Measurements from ENCODE around the gene WNT5A.

The WNT5A gene

DNA sequence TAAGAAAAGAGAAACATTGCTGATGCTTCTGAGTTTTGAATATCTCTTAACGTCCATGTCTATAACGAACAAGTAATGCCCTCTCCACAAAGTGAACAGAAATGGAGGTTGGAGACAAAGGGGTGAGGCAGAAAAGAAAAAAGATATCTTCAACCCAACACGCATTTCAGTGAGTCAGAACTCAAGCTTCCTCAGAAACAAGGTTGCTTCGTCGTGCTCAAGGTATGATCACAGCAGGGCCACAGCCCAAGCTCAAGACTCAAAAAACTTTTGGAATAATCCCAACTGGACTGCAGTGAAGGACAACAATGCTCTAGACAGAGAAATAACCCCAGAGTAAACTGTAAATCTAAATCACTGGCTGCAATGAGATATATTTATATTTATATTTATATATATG, 18.9 kb downstream of the WNT5A start:
- CTCF ChIA-PET: no interaction called here
- Histone ChIP-seq H3K27ac (ENCODE audit: extremely low read depth, low read depth, low read length) (no peak overlapping the region), H3K36me3 (ENCODE audit: control insufficient read depth in 2 of 2, insufficient read depth in 1 of 2, low read length in 2 of 2) (peaks cover 0 to 42% of the 10 kb centered on the region in 2 experiments; a peak in 1 of 3 replicates), H3K4me3 (ENCODE audit: low read depth, low read length) (no peak overlapping the region), H3K9me3 (ENCODE audit: control insufficient read depth, insufficient read depth, low read depth, low read length) (no peaks in the 10 kb centered on the region), H3K4me1 (ENCODE audit: control insufficient read depth, insufficient read depth, low read length) (no peaks in the 10 kb centered on the region)
- TF ChIP-seq KLF8 (tag by site-specific recombination; IDR thresholded peaks at IDR 0.05): no peak
- no peak for TF ChIP-seq ZNF48 (tag by site-specific recombination; IDR thresholded peaks at IDR 0.05)
- TF ChIP-seq, protein P1, sequence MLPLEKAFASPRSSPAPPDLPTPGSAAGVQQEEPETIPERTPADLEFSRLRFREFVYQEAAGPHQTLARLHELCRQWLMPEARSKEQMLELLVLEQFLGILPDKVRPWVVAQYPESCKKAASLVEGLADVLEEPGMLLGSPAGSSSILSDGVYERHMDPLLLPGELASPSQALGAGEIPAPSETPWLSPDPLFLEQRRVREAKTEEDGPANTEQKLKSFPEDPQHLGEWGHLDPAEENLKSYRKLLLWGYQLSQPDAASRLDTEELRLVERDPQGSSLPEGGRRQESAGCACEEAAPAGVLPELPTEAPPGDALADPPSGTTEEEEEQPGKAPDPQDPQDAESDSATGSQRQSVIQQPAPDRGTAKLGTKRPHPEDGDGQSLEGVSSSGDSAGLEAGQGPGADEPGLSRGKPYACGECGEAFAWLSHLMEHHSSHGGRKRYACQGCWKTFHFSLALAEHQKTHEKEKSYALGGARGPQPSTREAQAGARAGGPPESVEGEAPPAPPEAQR (tag by site-specific recombination; IDR thresholded peaks at IDR 0.05): no peak
- TF ChIP-seq ZNF239 (tag by site-specific recombination; IDR thresholded peaks at IDR 0.05): no peak
- POLR2A ChIA-PET: no interaction called here

DNA sequence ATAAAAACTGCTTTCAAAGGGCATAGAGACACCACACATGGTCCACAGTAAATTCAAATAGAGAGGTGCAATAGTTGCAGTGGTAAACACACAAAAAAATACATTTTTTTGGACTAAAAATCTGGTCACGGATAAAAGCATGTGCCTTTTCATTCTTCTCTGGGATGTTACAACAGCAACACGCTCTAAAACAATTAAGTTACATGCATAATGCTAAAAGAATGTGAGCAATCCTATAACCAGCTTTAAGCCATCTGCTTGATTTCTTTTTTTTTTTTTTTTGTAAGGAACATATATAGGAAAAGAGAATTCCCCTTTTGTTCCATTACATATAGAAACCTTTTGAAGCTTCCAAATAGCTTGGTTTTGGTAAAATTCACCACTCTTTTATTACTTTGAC, 20.0 kb downstream of the WNT5A start:
- Histone ChIP-seq H3K9me3 (ENCODE audit: control insufficient read depth, insufficient read depth, low read depth, low read length) (no peaks in the 10 kb centered on the region), H3K27ac (ENCODE audit: extremely low read depth, low read depth, low read length) (no peak overlapping the region), H3K36me3 (ENCODE audit: control insufficient read depth in 2 of 2, insufficient read depth in 1 of 2, low read length in 2 of 2) (peaks cover 0 to 33% of the 10 kb centered on the region in 2 experiments; a peak in 1 of 3 replicates), H3K4me3 (ENCODE audit: low read depth, low read length) (no peak overlapping the region), H3K4me1 (ENCODE audit: control insufficient read depth, insufficient read depth, low read length) (no peaks in the 10 kb centered on the region)
- CTCF ChIA-PET: interaction anchor here (0.6 kb wide), 2 partner anchors 254 to 930 kb away, joined by 3 read pairs; no protein-coding TSS in a partner anchor
- TF ChIP-seq GLIS2 (tag by site-specific recombination; IDR thresholded peaks at IDR 0.05): no peak
- TF ChIP-seq ZNF558 (tag by site-specific recombination; IDR thresholded peaks at IDR 0.05): no peak
- TF ChIP-seq ZNF776 (tag by site-specific recombination; IDR thresholded peaks at IDR 0.05; ENCODE audit: borderline replicate concordance): no peak
- TF ChIP-seq ZNF23 (tag by site-specific recombination; IDR thresholded peaks at IDR 0.05; ENCODE audit: borderline replicate concordance): no peak
- no peak for TF ChIP-seq ZNF19 (tag by site-specific recombination; IDR thresholded peaks at IDR 0.05; ENCODE audit: low read depth)
- POLR2A ChIA-PET: interaction anchor here (0.6 kb wide), 1 partner anchor 339 kb away, joined by 3 read pairs; no protein-coding TSS in a partner anchor

DNA sequence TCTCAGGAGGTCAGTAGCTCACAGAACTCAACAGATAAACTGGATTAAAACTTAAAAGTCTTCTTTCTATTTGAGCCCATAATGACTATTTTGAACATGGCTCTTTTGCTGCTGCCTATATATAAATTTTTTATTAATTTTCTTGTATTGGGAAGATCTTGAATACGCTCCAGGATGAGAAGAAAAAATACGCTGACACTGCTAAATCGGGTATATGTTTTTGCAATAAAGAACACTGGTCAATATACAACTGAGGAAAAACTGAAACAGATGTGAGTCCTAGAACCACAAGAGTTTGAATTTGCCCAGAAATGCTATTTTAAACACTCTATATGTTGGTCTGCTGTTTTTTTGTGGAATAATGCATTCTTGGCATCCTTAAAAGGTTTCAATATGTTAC, 20.6 kb downstream of the WNT5A start:
- POLR2A ChIA-PET: no interaction called here
- CTCF ChIA-PET: no interaction called here
- H3K4me3 ChIP-seq (ENCODE audit: low read depth, low read length): no peak overlapping the region

More for the DNA sequence above, 20.6 kb downstream of the WNT5A start:
- no peaks in the 10 kb centered on the region for H3K4me1 ChIP-seq (ENCODE audit: control insufficient read depth, insufficient read depth, low read length)
- peaks cover 0 to 30% of the 10 kb centered on the region in 2 experiments; a peak in 1 of 3 replicates for H3K36me3 ChIP-seq (ENCODE audit: control insufficient read depth in 2 of 2, insufficient read depth in 1 of 2, low read length in 2 of 2)
- no peak overlapping the region for H3K27ac ChIP-seq (ENCODE audit: extremely low read depth, low read depth, low read length)
- TF ChIP-seq, protein P2, sequence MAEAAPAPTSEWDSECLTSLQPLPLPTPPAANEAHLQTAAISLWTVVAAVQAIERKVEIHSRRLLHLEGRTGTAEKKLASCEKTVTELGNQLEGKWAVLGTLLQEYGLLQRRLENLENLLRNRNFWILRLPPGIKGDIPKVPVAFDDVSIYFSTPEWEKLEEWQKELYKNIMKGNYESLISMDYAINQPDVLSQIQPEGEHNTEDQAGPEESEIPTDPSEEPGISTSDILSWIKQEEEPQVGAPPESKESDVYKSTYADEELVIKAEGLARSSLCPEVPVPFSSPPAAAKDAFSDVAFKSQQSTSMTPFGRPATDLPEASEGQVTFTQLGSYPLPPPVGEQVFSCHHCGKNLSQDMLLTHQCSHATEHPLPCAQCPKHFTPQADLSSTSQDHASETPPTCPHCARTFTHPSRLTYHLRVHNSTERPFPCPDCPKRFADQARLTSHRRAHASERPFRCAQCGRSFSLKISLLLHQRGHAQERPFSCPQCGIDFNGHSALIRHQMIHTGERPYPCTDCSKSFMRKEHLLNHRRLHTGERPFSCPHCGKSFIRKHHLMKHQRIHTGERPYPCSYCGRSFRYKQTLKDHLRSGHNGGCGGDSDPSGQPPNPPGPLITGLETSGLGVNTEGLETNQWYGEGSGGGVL (tag by site-specific recombination; IDR thresholded peaks at IDR 0.05): no peak
- TF ChIP-seq ZNF624 (tag by site-specific recombination; IDR thresholded peaks at IDR 0.05): no peak
- TF ChIP-seq ZNF658 (tag by site-specific recombination; IDR thresholded peaks at IDR 0.05): no peak
- no peak for TF ChIP-seq ZNF391 (tag by site-specific recombination; IDR thresholded peaks at IDR 0.05; ENCODE audit: borderline replicate concordance, low read depth)
- TF ChIP-seq HOXC10 (CRISPR knock-in tag; IDR thresholded peaks at IDR 0.05): no peak
- no peak for TF ChIP-seq ZNF561 (tag by site-specific recombination; IDR thresholded peaks at IDR 0.05; ENCODE audit: borderline replicate concordance)
- no peak for TF ChIP-seq ZSCAN30 (tag by site-specific recombination; IDR thresholded peaks at IDR 0.05)
- no peak for TF ChIP-seq ZNF140 (tag by site-specific recombination; IDR thresholded peaks at IDR 0.05)
- TF ChIP-seq, protein P3, sequence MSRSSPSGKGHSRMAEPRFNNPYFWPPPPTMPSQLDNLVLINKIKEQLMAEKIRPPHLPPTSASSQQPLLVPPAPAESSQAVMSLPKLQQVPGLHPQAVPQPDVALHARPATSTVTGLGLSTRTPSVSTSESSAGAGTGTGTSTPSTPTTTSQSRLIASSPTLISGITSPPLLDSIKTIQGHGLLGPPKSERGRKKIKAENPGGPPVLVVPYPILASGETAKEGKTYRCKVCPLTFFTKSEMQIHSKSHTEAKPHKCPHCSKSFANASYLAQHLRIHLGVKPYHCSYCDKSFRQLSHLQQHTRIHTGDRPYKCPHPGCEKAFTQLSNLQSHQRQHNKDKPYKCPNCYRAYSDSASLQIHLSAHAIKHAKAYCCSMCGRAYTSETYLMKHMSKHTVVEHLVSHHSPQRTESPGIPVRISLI (tag by site-specific recombination; IDR thresholded peaks at IDR 0.05): no peak
- no peak for TF ChIP-seq ZNF169 (tag by site-specific recombination; IDR thresholded peaks at IDR 0.05)
- no peak for TF ChIP-seq ZEB2 (tag by site-specific recombination; IDR thresholded peaks at IDR 0.05)
- no peak for TF ChIP-seq ZNF791 (tag by site-specific recombination; IDR thresholded peaks at IDR 0.05)
- TF ChIP-seq, protein P4, sequence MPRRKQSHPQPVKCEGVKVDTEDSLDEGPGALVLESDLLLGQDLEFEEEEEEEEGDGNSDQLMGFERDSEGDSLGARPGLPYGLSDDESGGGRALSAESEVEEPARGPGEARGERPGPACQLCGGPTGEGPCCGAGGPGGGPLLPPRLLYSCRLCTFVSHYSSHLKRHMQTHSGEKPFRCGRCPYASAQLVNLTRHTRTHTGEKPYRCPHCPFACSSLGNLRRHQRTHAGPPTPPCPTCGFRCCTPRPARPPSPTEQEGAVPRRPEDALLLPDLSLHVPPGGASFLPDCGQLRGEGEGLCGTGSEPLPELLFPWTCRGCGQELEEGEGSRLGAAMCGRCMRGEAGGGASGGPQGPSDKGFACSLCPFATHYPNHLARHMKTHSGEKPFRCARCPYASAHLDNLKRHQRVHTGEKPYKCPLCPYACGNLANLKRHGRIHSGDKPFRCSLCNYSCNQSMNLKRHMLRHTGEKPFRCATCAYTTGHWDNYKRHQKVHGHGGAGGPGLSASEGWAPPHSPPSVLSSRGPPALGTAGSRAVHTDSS (tag by site-specific recombination; IDR thresholded peaks at IDR 0.05): no peak
- TF ChIP-seq, protein P5, sequence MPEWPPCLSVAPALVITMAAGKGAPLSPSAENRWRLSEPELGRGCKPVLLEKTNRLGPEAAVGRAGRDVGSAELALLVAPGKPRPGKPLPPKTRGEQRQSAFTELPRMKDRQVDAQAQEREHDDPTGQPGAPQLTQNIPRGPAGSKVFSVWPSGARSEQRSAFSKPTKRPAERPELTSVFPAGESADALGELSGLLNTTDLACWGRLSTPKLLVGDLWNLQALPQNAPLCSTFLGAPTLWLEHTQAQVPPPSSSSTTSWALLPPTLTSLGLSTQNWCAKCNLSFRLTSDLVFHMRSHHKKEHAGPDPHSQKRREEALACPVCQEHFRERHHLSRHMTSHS (tag by site-specific recombination; IDR thresholded peaks at IDR 0.05): no peak
- TF ChIP-seq ZNF596 (tag by site-specific recombination; IDR thresholded peaks at IDR 0.05): no peak
- TF ChIP-seq, protein P6, sequence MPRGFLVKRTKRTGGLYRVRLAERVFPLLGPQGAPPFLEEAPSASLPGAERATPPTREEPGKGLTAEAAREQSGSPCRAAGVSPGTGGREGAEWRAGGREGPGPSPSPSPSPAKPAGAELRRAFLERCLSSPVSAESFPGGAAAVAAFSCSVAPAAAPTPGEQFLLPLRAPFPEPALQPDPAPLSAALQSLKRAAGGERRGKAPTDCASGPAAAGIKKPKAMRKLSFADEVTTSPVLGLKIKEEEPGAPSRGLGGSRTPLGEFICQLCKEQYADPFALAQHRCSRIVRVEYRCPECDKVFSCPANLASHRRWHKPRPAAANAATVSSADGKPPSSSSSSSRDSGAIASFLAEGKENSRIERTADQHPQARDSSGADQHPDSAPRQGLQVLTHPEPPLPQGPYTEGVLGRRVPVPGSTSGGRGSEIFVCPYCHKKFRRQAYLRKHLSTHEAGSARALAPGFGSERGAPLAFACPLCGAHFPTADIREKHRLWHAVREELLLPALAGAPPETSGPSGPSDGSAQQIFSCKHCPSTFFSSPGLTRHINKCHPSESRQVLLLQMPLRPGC (tag by site-specific recombination; IDR thresholded peaks at IDR 0.05): no peak
- H3K9me3 ChIP-seq (ENCODE audit: control insufficient read depth, insufficient read depth, low read depth, low read length): no peaks in the 10 kb centered on the region

Data from HEK293 (cell line).